ENCODE results near the gene CAMTA2. TPM values are rescaled to one million over a fixed set of nuclear protein-coding genes. Genes with fewer than 3 reads are reported as not detected.
A peak's percentile ranks its signal among the peaks of the same experiment; 100 is the strongest.

Gene CAMTA2
- total RNA-seq, 3 donors from 2014 or later, result 11.0 to 17.7 (median 13.5) TPM

- H3K4me1 ChIP-seq, result no peaks in the 10 kb centered on the region
- TF ChIP-seq POLR2A (IDR thresholded peaks at IDR 0.05) (no peak), POLR2AphosphoS5 (IDR thresholded peaks at IDR 0.05) (no peak), CTCF (IDR thresholded peaks at IDR 0.05) (no peak)
- intact Hi-C loops (cut with DNase I; ENCODE audit: low total_unique reads), result no loop called here
- peaks cover 4% of the 10 kb centered on the region for H3K36me3 ChIP-seq
- H3K27me3 ChIP-seq, result no peaks in the 10 kb centered on the region
- H3K4me3 ChIP-seq, result no peak overlapping the region
- DNase-seq (ENCODE audit: low spot score in 2 of 2), result no peak
- no peaks in the 10 kb centered on the region for H3K9me3 ChIP-seq
- no peak overlapping the region for H3K27ac ChIP-seq
Observed at GRCh38 chr17:4978726-4979125, 8.7 kb downstream of the CAMTA2 start.

- Histone ChIP-seq H3K36me3 (peaks cover 4% of the 10 kb centered on the region), H3K4me3 (no peak overlapping the region), H3K4me1 (no peaks in the 10 kb centered on the region), H3K9me3 (no peaks in the 10 kb centered on the region), H3K27ac (no peak overlapping the region), H3K27me3 (no peaks in the 10 kb centered on the region)
- DNase-seq (ENCODE audit: low spot score in 2 of 2), result no peak
- intact Hi-C loops (cut with DNase I; ENCODE audit: low total_unique reads), result no loop called here
- TF ChIP-seq POLR2A (IDR thresholded peaks at IDR 0.05) (no peak), POLR2AphosphoS5 (IDR thresholded peaks at IDR 0.05) (no peak), CTCF (IDR thresholded peaks at IDR 0.05) (no peak)
Observed at GRCh38 chr17:4974115-4974670, 13.3 kb downstream of the CAMTA2 start.

- H3K4me1 ChIP-seq, result peaks cover 0 to 2% of the 10 kb centered on the region in 2 donors
- DNase-seq (ENCODE audit: low spot score in 2 of 2), result no peak
- no peaks in the 10 kb centered on the region for H3K9me3 ChIP-seq
- intact Hi-C loops (cut with DNase I; ENCODE audit: low total_unique reads), result no loop called here
- H3K27ac ChIP-seq, result peak overlapping the region in 1 of 2 donors; percentile 89
- no peak overlapping the region for H3K4me3 ChIP-seq
- peaks cover 4% of the 10 kb centered on the region for H3K36me3 ChIP-seq
- no peaks in the 10 kb centered on the region for H3K27me3 ChIP-seq
- TF ChIP-seq CTCF (IDR thresholded peaks at IDR 0.05) (no peak), POLR2AphosphoS5 (IDR thresholded peaks at IDR 0.05) (no peak), POLR2A (IDR thresholded peaks at IDR 0.05) (no peak)
Observed at GRCh38 chr17:4973256-4974114, 14.0 kb downstream of the CAMTA2 start.

GRCh38 chr17:4972752-4973151, 14.7 kb downstream of the CAMTA2 start:
- no peak for TF ChIP-seq POLR2A (IDR thresholded peaks at IDR 0.05)
- no peak for TF ChIP-seq CTCF (IDR thresholded peaks at IDR 0.05)
- TF ChIP-seq POLR2AphosphoS5 (IDR thresholded peaks at IDR 0.05), result no peak
- Histone ChIP-seq H3K9me3 (no peaks in the 10 kb centered on the region), H3K4me1 (peaks cover 0 to 8% of the 10 kb centered on the region in 2 donors), H3K27ac (peak overlapping the region; percentile 73 to 89), H3K27me3 (no peaks in the 10 kb centered on the region), H3K4me3 (no peak overlapping the region), H3K36me3 (peaks cover 4% of the 10 kb centered on the region)
- intact Hi-C loops (cut with DNase I; ENCODE audit: low total_unique reads), result no loop called here
- DNase-seq (ENCODE audit: low spot score in 2 of 2), result no peak

- no peak overlapping the region for H3K4me3 ChIP-seq
- H3K36me3 ChIP-seq, result peaks cover 4% of the 10 kb centered on the region
- no peaks in the 10 kb centered on the region for H3K9me3 ChIP-seq
- H3K4me1 ChIP-seq, result peaks cover 0 to 8% of the 10 kb centered on the region in 2 donors
- DNase-seq (ENCODE audit: low spot score in 2 of 2), result no peak
- intact Hi-C loops (cut with DNase I; ENCODE audit: low total_unique reads), result no loop called here
- no peaks in the 10 kb centered on the region for H3K27me3 ChIP-seq
- H3K27ac ChIP-seq, result peak overlapping the region; percentile 73 to 89
- TF ChIP-seq POLR2A (IDR thresholded peaks at IDR 0.05) (no peak), POLR2AphosphoS5 (IDR thresholded peaks at IDR 0.05) (no peak), CTCF (IDR thresholded peaks at IDR 0.05) (no peak)
Observed at GRCh38 chr17:4972322-4972721, 15.2 kb downstream of the CAMTA2 start.

All from breast epithelium (tissue), 4 donors.